Measurements from ENCODE around the gene C6orf132.

The C6orf132 gene

DNA sequence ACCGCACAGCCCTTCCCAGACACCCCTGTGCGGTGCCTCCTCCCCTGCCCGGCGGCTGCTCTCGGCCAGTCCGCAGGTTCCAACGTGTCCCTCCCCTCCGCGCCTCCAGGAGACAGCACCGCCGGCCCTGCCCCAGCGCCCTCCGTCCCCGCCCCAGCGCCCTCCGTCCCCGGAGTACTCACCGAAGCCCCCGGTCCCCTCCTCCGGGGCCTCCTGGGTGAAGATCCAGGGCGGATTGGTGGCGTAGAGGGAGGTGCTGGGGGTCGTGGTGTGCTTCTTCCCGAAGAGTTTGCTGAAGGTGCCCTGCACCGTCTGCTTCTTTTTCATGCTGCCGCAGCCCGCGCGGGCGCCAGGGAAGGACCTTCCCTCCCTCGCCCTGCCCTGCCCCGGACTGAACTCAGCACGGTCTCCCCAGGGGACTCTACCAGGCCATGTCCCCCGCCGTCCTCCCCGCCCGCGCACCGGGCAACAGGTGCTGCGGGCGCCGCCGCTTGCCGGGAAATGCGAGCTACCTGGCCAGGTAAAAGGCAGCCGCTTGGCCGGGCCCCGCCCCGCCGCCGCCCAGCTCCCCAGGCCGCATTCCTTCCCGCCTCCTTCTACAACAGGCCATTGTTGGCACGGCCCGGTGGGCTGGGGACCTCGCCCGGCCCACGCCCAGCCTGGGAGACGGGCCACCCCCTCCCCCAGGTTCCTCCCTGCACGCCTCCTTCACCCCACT, at the start of gene C6orf132:
TSS of gene C6orf132 (minus strand) at position 503 of the 718 bp plus-strand sequence. CDS start at position 327, 176 bp downstream.
- H3K4me3 ChIP-seq (ENCODE audit: control insufficient read depth, low read depth, low read length): peak within 1 kb of the TSS; percentile 67
- DNase-seq (ENCODE audit: low read depth): no peak
- no peak for TF ChIP-seq CTCF (IDR thresholded peaks at IDR 0.05; ENCODE audit: control insufficient read depth, insufficient read depth, low read depth, low read length, missing control alignments)

DNA sequence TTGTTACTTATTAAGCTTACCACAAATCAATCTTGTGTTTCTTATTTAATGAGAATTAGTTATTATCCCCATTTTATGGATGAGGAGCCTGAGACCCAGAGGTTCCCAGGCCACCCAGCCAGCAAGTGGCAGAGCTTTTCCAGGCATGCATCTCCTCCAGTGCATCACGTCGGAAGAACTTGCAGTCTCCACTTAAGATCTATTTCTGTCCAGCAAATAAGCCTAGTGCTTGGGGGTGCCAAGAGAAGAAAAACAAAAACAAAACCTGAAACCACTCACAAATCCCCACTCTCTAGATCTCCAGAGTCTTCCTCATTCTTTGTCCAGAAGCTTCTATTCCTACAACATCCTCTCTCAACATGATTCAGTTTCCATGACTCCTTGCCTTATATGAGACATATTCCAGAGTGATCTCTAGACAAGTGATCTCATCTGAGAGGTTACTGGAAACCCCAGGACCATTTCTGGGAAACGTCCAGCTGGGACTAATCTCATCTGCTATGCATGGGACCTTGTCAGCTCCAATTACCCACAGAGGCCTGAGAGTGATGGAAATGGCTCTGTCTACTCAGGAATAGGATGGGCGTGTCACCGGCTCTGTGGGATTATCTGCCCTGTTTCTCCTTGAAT, 48.2 kb upstream of the C6orf132 start:
- TF ChIP-seq CTCF (IDR thresholded peaks at IDR 0.05; ENCODE audit: control insufficient read depth, insufficient read depth, low read depth, low read length, missing control alignments): no peak
- no peak overlapping the region for H3K4me3 ChIP-seq (ENCODE audit: control insufficient read depth, low read depth, low read length)
- DNase-seq (ENCODE audit: low read depth): peak; percentile 51

- TF ChIP-seq CTCF (IDR thresholded peaks at IDR 0.05; ENCODE audit: control insufficient read depth, insufficient read depth, low read depth, low read length, missing control alignments): no peak
- DNase-seq (ENCODE audit: low read depth): no peak
- no peak overlapping the region for H3K4me3 ChIP-seq (ENCODE audit: control insufficient read depth, low read depth, low read length)
Observed at GRCh38 chr6:42188406-42188805, 46.0 kb upstream of the C6orf132 start.

GRCh38 chr6:42185597-42185996, 43.2 kb upstream of the C6orf132 start:
- no peak for DNase-seq (ENCODE audit: low read depth)
- no peak for TF ChIP-seq CTCF (IDR thresholded peaks at IDR 0.05; ENCODE audit: control insufficient read depth, insufficient read depth, low read depth, low read length, missing control alignments)
- H3K4me3 ChIP-seq (ENCODE audit: control insufficient read depth, low read depth, low read length): no peak overlapping the region

DNA sequence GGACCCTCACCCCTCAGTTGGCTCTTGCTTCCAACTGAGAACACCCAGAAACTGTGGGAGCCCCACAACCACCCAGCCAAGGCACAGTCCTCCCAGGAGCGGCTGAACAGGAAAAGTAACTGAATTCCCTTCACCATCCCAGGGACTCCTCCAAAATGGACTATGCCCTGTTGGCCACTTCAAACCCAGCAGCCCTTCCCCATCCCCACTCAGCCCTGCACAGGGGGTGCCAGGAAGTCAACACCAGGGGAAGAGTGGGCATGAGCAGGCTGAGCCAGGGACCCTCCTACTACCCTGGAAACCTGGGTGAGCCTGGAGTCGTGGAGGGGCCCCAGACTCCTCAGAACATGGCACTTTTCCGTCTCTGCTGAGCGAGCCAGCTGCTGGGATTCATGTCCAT, 42.1 kb upstream of the C6orf132 start:
- no peak for TF ChIP-seq CTCF (IDR thresholded peaks at IDR 0.05; ENCODE audit: control insufficient read depth, insufficient read depth, low read depth, low read length, missing control alignments)
- DNase-seq (ENCODE audit: low read depth): no peak
- no peak overlapping the region for H3K4me3 ChIP-seq (ENCODE audit: control insufficient read depth, low read depth, low read length)

DNA sequence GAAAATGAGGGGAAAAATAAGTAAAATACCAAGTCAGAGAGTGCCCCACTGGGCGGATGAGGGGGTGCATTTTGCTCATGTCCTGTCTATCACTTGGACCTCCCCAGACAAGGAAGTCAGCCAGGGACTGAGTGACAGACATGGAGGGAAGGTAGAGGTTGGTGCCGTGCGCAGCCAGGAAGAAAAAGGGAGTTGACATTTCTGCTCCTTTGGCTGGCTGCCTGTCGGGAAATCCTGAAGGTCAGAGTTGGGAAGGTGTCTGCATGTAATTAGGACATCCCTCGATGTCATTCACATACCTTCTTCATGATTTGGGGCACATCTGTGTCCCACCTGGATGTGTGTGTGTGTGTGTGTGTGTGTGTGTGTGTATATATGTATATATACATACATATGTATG, 39.7 kb upstream of the C6orf132 start:
- H3K4me3 ChIP-seq (ENCODE audit: control insufficient read depth, low read depth, low read length): no peak overlapping the region
- TF ChIP-seq CTCF (IDR thresholded peaks at IDR 0.05; ENCODE audit: control insufficient read depth, insufficient read depth, low read depth, low read length, missing control alignments): no peak
- DNase-seq (ENCODE audit: low read depth): no peak
